Measurements from ENCODE around the gene FOXN1. TPM values are rescaled to one million over a fixed set of nuclear protein-coding genes. Genes with fewer than 3 reads are reported as not detected.
A peak's percentile ranks its signal among the peaks of the same experiment; 100 is the strongest.

The FOXN1 gene
- total and polyA plus RNA-seq, 4 donors, result not detected

DNA sequence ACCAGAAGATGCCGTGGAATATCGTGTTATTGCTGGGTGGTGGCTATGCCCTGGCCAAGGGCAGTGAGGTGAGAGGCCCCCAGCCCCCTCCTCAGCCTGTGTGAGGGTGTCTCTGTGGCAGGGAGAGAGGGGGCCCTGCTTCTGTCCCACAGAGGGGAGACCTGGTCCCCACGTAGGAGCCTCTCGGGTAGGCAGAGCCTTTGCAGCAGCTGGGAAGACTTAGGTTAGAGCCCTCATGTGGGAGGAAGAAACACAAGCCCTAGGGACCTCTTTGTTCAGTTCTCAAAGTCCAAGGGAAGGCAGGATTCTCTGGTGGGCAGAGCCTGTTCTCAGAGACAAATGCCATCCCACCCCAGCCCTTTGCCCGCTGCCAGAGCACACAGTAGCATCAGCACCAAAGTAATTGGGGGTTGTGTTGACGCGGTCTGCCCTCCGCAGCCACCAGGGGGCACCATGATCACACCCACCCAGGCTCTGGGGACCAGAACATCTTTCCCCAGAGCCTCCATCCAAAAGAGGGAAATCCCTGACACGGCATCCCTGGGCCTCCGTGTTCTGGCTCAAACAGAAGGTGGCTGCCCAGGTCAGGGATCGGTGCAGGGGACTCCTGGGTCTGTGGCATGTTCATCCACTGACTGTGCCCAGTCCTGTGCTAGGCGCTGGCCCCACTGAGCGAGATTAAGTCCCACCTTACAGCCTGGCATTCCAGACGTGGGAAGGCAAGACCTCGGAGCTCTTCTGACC lies 11.5 kb upstream of the FOXN1 start:
- TF ChIP-seq RXRA (IDR thresholded peaks at IDR 0.05) (no peak), HNF4A (conservative IDR thresholded peaks at IDR 0.05) (no peak), RAD21 (IDR thresholded peaks at IDR 0.05) (peak; percentile 90 to 97)
- TF ChIP-seq, protein P1, sequence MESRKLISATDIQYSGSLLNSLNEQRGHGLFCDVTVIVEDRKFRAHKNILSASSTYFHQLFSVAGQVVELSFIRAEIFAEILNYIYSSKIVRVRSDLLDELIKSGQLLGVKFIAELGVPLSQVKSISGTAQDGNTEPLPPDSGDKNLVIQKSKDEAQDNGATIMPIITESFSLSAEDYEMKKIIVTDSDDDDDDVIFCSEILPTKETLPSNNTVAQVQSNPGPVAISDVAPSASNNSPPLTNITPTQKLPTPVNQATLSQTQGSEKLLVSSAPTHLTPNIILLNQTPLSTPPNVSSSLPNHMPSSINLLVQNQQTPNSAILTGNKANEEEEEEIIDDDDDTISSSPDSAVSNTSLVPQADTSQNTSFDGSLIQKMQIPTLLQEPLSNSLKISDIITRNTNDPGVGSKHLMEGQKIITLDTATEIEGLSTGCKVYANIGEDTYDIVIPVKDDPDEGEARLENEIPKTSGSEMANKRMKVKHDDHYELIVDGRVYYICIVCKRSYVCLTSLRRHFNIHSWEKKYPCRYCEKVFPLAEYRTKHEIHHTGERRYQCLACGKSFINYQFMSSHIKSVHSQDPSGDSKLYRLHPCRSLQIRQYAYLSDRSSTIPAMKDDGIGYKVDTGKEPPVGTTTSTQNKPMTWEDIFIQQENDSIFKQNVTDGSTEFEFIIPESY (IDR thresholded peaks at IDR 0.05), result no peak
- TF ChIP-seq, protein P2, sequence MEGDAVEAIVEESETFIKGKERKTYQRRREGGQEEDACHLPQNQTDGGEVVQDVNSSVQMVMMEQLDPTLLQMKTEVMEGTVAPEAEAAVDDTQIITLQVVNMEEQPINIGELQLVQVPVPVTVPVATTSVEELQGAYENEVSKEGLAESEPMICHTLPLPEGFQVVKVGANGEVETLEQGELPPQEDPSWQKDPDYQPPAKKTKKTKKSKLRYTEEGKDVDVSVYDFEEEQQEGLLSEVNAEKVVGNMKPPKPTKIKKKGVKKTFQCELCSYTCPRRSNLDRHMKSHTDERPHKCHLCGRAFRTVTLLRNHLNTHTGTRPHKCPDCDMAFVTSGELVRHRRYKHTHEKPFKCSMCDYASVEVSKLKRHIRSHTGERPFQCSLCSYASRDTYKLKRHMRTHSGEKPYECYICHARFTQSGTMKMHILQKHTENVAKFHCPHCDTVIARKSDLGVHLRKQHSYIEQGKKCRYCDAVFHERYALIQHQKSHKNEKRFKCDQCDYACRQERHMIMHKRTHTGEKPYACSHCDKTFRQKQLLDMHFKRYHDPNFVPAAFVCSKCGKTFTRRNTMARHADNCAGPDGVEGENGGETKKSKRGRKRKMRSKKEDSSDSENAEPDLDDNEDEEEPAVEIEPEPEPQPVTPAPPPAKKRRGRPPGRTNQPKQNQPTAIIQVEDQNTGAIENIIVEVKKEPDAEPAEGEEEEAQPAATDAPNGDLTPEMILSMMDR (IDR thresholded peaks at IDR 0.05; ENCODE audit: low read depth, low read length, missing input control), result peak; percentile 88
- H3K27me3 ChIP-seq (ENCODE audit: control insufficient read depth in 4 of 4, insufficient read depth in 4 of 4, low read length in 3 of 4), result no peaks in the 10 kb centered on the region
- DNase-seq (ENCODE audit: low spot score), result peak; percentile 86
- H3K36me3 ChIP-seq (ENCODE audit: control insufficient read depth in 4 of 4, insufficient read depth in 3 of 4, low read depth in 1 of 4, low read length in 3 of 4), result no peaks in the 10 kb centered on the region
- WGBS, result 43% methylated on average over 15 of the region's 15 CpGs
- H3K9me3 ChIP-seq (ENCODE audit: control insufficient read depth in 4 of 4, low read length in 3 of 4), result no peaks in the 10 kb centered on the region
- H3K27ac ChIP-seq (ENCODE audit: low read depth in 1 of 2, low read length in 2 of 2), result no peak overlapping the region
- H3K4me1 ChIP-seq (ENCODE audit: control insufficient read depth in 4 of 4, insufficient read depth in 4 of 4, low read length in 3 of 4), result peaks cover 0 to 1% (median 0%) of the 10 kb centered on the region in 4 donors
- H3K9ac ChIP-seq (ENCODE audit: low read depth in 1 of 2, low read length in 2 of 2), result no peak overlapping the region
- H3K4me3 ChIP-seq (ENCODE audit: low read depth in 1 of 3, low read length in 3 of 3), result no peak overlapping the region

DNA sequence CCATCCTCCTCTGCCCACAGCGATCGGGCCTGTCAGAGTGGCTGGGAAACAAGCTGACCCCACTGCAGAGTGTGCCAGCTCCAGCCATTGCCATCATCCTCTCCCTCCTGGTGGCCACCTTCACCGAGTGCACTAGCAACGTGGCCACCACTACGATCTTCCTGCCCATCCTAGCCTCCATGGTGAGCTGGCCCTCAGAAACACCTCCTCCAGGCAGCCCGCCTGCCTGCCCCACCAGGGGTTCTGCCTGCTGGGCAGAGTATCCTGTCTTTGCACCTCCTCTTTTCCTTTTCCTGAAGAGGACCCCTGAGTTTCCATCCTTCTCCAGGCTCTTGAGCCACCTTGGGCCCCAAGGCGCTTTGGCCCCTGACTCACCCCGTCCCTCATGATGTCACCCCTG lies 10.5 kb upstream of the FOXN1 start:
- no peaks in the 10 kb centered on the region for H3K4me1 ChIP-seq (ENCODE audit: control insufficient read depth in 4 of 4, insufficient read depth in 4 of 4, low read length in 3 of 4)
- no peaks in the 10 kb centered on the region for H3K9me3 ChIP-seq (ENCODE audit: control insufficient read depth in 4 of 4, low read length in 3 of 4)
- no peak overlapping the region for H3K27ac ChIP-seq (ENCODE audit: low read depth in 1 of 2, low read length in 2 of 2)
- H3K27me3 ChIP-seq (ENCODE audit: control insufficient read depth in 4 of 4, insufficient read depth in 4 of 4, low read length in 3 of 4), result no peaks in the 10 kb centered on the region
- 94% methylated on average over 8 of the region's 8 CpGs for WGBS
- H3K36me3 ChIP-seq (ENCODE audit: control insufficient read depth in 4 of 4, insufficient read depth in 3 of 4, low read depth in 1 of 4, low read length in 3 of 4), result no peaks in the 10 kb centered on the region
- DNase-seq (ENCODE audit: low spot score), result no peak
- H3K9ac ChIP-seq (ENCODE audit: low read depth in 1 of 2, low read length in 2 of 2), result no peak overlapping the region
- TF ChIP-seq SP1 (IDR thresholded peaks at IDR 0.05) (no peak), RXRA (IDR thresholded peaks at IDR 0.05) (no peak), YY1 (IDR thresholded peaks at IDR 0.05) (no peak), EGR1 (IDR thresholded peaks at IDR 0.05; ENCODE audit: low read depth in 2 of 2) (no peak), RAD21 (IDR thresholded peaks at IDR 0.05) (no peak), JUND (IDR thresholded peaks at IDR 0.05) (no peak), FOXA1 (IDR thresholded peaks at IDR 0.05) (no peak), NR2F2 (IDR thresholded peaks at IDR 0.05) (no peak), HNF4A (conservative IDR thresholded peaks at IDR 0.05) (no peak), GABPA (IDR thresholded peaks at IDR 0.05 in 1 of 2, conservative IDR thresholded peaks at IDR 0.05 in 1 of 2) (no peak), FOXA2 (IDR thresholded peaks at IDR 0.05) (no peak)
- TF ChIP-seq, protein P1 (IDR thresholded peaks at IDR 0.05), result no peak
- TF ChIP-seq, protein P3, sequence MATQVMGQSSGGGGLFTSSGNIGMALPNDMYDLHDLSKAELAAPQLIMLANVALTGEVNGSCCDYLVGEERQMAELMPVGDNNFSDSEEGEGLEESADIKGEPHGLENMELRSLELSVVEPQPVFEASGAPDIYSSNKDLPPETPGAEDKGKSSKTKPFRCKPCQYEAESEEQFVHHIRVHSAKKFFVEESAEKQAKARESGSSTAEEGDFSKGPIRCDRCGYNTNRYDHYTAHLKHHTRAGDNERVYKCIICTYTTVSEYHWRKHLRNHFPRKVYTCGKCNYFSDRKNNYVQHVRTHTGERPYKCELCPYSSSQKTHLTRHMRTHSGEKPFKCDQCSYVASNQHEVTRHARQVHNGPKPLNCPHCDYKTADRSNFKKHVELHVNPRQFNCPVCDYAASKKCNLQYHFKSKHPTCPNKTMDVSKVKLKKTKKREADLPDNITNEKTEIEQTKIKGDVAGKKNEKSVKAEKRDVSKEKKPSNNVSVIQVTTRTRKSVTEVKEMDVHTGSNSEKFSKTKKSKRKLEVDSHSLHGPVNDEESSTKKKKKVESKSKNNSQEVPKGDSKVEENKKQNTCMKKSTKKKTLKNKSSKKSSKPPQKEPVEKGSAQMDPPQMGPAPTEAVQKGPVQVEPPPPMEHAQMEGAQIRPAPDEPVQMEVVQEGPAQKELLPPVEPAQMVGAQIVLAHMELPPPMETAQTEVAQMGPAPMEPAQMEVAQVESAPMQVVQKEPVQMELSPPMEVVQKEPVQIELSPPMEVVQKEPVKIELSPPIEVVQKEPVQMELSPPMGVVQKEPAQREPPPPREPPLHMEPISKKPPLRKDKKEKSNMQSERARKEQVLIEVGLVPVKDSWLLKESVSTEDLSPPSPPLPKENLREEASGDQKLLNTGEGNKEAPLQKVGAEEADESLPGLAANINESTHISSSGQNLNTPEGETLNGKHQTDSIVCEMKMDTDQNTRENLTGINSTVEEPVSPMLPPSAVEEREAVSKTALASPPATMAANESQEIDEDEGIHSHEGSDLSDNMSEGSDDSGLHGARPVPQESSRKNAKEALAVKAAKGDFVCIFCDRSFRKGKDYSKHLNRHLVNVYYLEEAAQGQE (IDR thresholded peaks at IDR 0.05), result no peak
- TF ChIP-seq, protein P4, sequence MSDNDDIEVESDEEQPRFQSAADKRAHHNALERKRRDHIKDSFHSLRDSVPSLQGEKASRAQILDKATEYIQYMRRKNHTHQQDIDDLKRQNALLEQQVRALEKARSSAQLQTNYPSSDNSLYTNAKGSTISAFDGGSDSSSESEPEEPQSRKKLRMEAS (IDR thresholded peaks at IDR 0.05), result no peak
- TF ChIP-seq, protein P5, sequence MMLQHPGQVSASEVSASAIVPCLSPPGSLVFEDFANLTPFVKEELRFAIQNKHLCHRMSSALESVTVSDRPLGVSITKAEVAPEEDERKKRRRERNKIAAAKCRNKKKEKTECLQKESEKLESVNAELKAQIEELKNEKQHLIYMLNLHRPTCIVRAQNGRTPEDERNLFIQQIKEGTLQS (IDR thresholded peaks at IDR 0.05), result no peak
- TF ChIP-seq, protein P2 (IDR thresholded peaks at IDR 0.05; ENCODE audit: low read depth, low read length, missing input control), result no peak
- H3K4me3 ChIP-seq (ENCODE audit: low read depth in 1 of 3, low read length in 3 of 3), result no peak overlapping the region
